Sigmoid colon (tissue), 4 donors: ENCODE results near the gene DYNC1I1.

ENCODE experiments used
- CTCF ChIP-seq, 4 experiments: fragments of 450-650 bp in 3 of 4; fragments of 200-600 bp in 1 of 4; IDR thresholded peaks; one replicate each; pipeline ENCODE4 v1.5.1; 2016 to 2019; ENCODE audit warnings: antibody characterized with exemption in 4 of 4, mild to moderate bottlenecking in 3 of 4, moderate library complexity in 2 of 4
- EP300 ChIP-seq, 4 donors: sonication (generic); formaldehyde crosslinking; IDR thresholded peaks; one replicate each; pipeline ENCODE4 v1.6.1; 2017; ENCODE audit warnings: antibody characterized with exemption in 4 of 4
- POLR2A ChIP-seq, 2 donors: fragments of 450-650 bp; IDR thresholded peaks; one replicate each; pipeline ENCODE4 v1.6.1; 2016; ENCODE audit warnings: antibody characterized with exemption in 2 of 2, mild to moderate bottlenecking in 2 of 2, moderate library complexity in 2 of 2
- POLR2AphosphoS5 ChIP-seq, 4 donors: sonication (generic); formaldehyde crosslinking; IDR thresholded peaks; one replicate each; pipeline ENCODE4 v1.6.1; 2017; ENCODE audit warnings: antibody characterized with exemption in 4 of 4

- TF ChIP-seq CTCF (IDR thresholded peaks at IDR 0.05) (no peak), POLR2A (IDR thresholded peaks at IDR 0.05) (no peak), POLR2AphosphoS5 (IDR thresholded peaks at IDR 0.05) (no peak), EP300 (IDR thresholded peaks at IDR 0.05) (no peak)
Measured at GRCh38 chr7:95972523-95972922, 200.2 kb downstream of the DYNC1I1 start.
